Mesothelial cell of epicardium (in vitro differentiated cells): ENCODE results near the gene KIR3DL3. TPM values are rescaled to one million over a fixed set of nuclear protein-coding genes. Genes with fewer than 3 reads are reported as not detected.
"Not testable (repeated sequence)": the region's sequence is repeated elsewhere in the genome, so short reads cannot be mapped to it uniquely, and the experiment has no call there.

Experiments used
- DNase-seq, 2 experiments: peaks; one replicate each; pipeline ENCODE4 v3.0.0; 2021; ENCODE audit warnings: low spot score in 2 of 2; ENCODE audit not compliant: unreplicated experiment in 2 of 2
- H3K27ac Mint-ChIP-seq: 2 replicates; pipeline ENCODE4 v1.8.0; 2021; ENCODE audit warnings: mixed read lengths
- H3K27me3 Mint-ChIP-seq: 2 replicates; pipeline ENCODE4 v1.8.0; 2021; ENCODE audit warnings: low read depth, mixed read lengths
- H3K36me3 Mint-ChIP-seq: 2 replicates; pipeline ENCODE4 v1.8.0; 2021; ENCODE audit warnings: mixed read lengths
- H3K4me1 Mint-ChIP-seq: 2 replicates; pipeline ENCODE4 v1.8.0; 2021; ENCODE audit warnings: mixed read lengths
- H3K4me3 Mint-ChIP-seq: 2 replicates; pipeline ENCODE4 v1.8.0; 2021; ENCODE audit warnings: mild to moderate bottlenecking, moderate library complexity, mixed read lengths
- H3K9me3 Mint-ChIP-seq: 2 replicates; pipeline ENCODE4 v1.8.0; 2021; ENCODE audit warnings: mixed read lengths
- total RNA-seq: library from RNA; stranded (reverse); gene quantifications from 3 replicates; pipeline ENCODE4 v1.2.1, GENCODE V29; 2021
- TF ChIP-seq, protein P1 (sequence below): fragments of 200-600 bp; sonication (generic); IDR thresholded peaks from one replicate; pipeline ENCODE4 v1.5.0; 2021; ENCODE audit warnings: antibody characterized with exemption; ENCODE audit not compliant: unreplicated experiment

KIR3DL3 gene
- total RNA-seq, 1 donor from 2014 or later, result not detected

DNA sequence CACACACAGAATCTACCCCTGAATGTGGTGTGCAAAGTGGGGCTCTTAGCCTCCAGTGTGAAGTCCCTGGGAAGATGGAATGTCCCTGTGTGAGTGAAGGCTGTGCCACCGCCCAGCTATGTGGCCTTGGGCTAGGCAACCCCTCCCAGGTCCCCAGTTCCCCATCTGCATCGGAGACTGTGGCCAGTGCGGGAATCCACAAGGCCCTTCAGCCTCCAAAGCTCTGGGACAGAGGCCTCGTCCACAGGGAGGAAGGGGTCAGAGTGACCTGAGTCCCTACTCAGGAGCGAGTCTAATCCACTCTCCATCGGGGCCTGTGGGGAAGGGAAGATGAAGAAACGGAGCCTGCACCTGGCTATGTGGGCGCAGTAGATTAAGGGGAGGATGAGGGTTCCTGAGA, 19.3 kb upstream of the KIR3DL3 start:
- Mint-ChIP-seq H3K27ac (no peak overlapping the region), H3K27me3 (no peaks in the 10 kb centered on the region), H3K9me3 (peaks cover 53% of the 10 kb centered on the region), H3K36me3 (peaks cover 5% of the 10 kb centered on the region), H3K4me1 (no peaks in the 10 kb centered on the region), H3K4me3 (no peak overlapping the region)
- DNase-seq, result no peak
- TF ChIP-seq, protein P1, sequence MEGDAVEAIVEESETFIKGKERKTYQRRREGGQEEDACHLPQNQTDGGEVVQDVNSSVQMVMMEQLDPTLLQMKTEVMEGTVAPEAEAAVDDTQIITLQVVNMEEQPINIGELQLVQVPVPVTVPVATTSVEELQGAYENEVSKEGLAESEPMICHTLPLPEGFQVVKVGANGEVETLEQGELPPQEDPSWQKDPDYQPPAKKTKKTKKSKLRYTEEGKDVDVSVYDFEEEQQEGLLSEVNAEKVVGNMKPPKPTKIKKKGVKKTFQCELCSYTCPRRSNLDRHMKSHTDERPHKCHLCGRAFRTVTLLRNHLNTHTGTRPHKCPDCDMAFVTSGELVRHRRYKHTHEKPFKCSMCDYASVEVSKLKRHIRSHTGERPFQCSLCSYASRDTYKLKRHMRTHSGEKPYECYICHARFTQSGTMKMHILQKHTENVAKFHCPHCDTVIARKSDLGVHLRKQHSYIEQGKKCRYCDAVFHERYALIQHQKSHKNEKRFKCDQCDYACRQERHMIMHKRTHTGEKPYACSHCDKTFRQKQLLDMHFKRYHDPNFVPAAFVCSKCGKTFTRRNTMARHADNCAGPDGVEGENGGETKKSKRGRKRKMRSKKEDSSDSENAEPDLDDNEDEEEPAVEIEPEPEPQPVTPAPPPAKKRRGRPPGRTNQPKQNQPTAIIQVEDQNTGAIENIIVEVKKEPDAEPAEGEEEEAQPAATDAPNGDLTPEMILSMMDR, result no peak

DNA sequence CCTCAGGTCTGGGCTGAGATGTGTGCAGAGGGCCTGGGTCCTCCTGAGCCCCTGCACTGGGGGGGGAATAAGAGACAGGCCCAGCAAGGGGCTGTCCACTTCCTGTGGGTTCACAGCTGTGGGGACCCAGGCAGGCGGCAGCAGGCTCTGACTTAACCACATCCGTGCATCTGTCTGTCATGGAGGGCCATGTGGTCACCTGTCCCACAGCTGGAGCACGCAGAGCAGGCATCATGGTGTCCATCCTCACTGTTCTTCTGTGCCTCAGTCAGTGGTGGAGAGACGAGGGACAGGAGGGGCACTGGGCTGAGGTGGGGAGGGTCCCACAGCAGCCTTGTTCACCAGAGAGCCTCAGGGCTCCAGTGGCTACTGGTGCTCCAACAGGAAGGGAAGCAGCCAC, 16.3 kb upstream of the KIR3DL3 start:
- Mint-ChIP-seq H3K36me3 (peaks cover 5% of the 10 kb centered on the region), H3K4me1 (no peaks in the 10 kb centered on the region), H3K4me3 (no peak overlapping the region), H3K27me3 (no peaks in the 10 kb centered on the region), H3K27ac (no peak overlapping the region), H3K9me3 (peaks cover 49% of the 10 kb centered on the region)
- TF ChIP-seq, protein P1, result no peak
- DNase-seq, result no peak

DNA sequence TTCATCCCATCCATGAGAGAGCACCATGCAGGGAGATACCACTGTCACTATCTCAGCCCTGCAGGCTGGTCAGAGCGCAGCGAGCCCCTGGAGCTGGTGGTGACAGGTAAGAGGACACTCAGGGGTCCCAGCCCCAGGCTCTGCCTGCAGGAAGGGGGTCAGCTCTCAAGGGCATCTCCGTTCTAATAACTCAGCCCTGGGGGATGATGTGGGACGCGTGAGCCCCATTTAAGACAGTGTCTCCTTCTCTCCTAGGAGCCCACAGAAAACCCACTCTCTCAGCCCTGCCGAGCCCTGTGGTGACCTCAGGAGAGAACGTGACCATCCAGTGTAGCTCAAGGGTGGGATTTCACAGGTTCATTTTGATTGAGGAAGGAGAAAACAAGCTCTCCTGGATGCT, 15.5 kb upstream of the KIR3DL3 start:
- Mint-ChIP-seq H3K36me3 (peaks cover 5% of the 10 kb centered on the region), H3K27ac (no peak overlapping the region), H3K4me1 (no peaks in the 10 kb centered on the region), H3K27me3 (no peaks in the 10 kb centered on the region), H3K4me3 (no peak overlapping the region), H3K9me3 (peaks cover 49% of the 10 kb centered on the region)
- no peak for DNase-seq
- TF ChIP-seq, protein P1, result no peak

DNA sequence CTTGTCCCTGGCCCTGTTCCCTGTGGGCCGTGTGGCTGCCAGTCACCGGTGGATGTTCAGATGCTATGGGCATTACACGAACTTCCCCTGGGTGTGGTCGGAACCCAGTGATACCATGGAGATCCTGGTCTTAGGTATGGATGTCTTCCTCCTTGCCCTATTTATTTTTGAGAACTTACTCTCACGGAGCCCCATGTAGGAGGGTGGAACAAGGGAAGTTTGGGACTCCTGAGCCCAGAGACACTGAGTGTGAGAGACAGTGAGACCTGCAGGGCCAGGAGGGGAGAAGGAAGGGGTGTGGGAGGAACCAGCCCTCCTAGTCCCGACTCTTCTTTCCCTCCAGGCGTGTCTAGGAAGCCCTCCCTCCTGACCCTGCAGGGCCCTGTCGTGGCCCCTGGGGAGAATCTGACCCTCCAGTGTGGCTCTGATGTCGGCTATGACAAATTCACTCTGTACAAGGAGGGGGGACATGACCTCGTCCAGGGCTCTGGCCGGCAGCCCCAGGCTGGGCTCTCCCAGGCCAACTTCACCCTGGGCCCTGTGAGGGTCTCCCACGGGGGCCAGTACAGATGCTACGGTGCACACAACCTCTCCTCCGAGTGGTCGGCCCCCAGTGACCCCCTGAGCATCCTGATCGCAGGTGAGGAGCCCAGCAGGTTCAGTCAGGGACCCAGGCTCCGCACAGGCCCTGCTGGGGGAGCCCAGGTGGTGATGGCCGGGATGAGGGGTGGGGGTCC, 14.9 kb upstream of the KIR3DL3 start:
- DNase-seq, result no peak
- no peaks in the 10 kb centered on the region for H3K27me3 Mint-ChIP-seq
- no peaks in the 10 kb centered on the region for H3K4me1 Mint-ChIP-seq
- no peak overlapping the region for H3K27ac Mint-ChIP-seq
- peaks cover 47% of the 10 kb centered on the region for H3K9me3 Mint-ChIP-seq
- peaks cover 3% of the 10 kb centered on the region for H3K36me3 Mint-ChIP-seq
- no peak overlapping the region for H3K4me3 Mint-ChIP-seq
- TF ChIP-seq, protein P1, result no peak

DNA sequence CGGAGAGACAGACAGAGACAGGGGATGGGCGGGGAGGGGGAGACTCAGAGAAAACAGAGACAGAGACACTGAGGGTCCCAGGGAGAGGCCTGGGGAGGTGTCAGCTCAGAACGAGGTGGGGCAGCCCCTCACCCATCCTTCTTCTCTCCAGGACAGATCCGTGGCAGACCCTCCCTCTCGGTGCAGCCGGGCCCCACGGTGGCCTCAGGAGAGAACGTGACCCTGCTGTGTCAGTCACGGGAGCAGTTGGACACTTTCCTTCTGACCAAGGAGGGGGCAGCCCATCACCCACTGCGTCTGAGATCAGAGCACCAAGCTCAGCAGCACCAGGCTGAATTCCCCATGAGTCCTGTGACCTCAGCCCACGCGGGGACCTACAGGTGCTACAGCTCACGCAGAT, 14.3 kb upstream of the KIR3DL3 start:
- H3K9me3 Mint-ChIP-seq, result peaks cover 46% of the 10 kb centered on the region
- not testable (repeated sequence) for H3K27me3 Mint-ChIP-seq

DNA sequence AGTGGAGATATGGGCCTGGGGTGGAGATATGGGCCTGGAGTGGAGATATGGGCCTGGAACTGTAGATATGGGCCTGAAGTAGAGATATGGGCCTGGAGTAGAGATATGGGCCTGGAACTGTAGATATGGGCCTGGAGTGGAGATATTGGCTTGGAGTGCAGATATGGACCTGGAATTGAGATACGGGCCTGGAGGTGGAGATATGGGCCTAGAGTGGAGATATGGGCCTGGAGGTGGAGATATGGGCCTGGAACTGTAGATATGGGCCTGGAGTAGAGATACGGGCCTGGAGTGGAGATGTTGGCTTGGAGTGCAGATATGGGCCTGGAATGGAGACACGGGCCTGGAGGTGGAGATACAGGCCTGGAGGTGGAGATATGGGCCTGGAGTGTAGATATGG, 402 bp downstream of the KIR3DL3 start:
- no peak overlapping the region for H3K27ac Mint-ChIP-seq
- no peak for DNase-seq
- TF ChIP-seq, protein P1, result no peak
- no peak overlapping the region for H3K4me3 Mint-ChIP-seq
- H3K27me3 Mint-ChIP-seq, result no peaks in the 10 kb centered on the region
- no peaks in the 10 kb centered on the region for H3K4me1 Mint-ChIP-seq
- H3K36me3 Mint-ChIP-seq, result peaks cover 15% of the 10 kb centered on the region
- peaks cover 85% of the 10 kb centered on the region for H3K9me3 Mint-ChIP-seq

More for the DNA sequence above, 14.3 kb upstream of the KIR3DL3 start:
- not testable (repeated sequence) for H3K4me3 Mint-ChIP-seq, H3K36me3 Mint-ChIP-seq, H3K27ac Mint-ChIP-seq, DNase-seq, H3K4me1 Mint-ChIP-seq
